ENCODE measurements around the gene KDM4B.

Gene KDM4B

DNA sequence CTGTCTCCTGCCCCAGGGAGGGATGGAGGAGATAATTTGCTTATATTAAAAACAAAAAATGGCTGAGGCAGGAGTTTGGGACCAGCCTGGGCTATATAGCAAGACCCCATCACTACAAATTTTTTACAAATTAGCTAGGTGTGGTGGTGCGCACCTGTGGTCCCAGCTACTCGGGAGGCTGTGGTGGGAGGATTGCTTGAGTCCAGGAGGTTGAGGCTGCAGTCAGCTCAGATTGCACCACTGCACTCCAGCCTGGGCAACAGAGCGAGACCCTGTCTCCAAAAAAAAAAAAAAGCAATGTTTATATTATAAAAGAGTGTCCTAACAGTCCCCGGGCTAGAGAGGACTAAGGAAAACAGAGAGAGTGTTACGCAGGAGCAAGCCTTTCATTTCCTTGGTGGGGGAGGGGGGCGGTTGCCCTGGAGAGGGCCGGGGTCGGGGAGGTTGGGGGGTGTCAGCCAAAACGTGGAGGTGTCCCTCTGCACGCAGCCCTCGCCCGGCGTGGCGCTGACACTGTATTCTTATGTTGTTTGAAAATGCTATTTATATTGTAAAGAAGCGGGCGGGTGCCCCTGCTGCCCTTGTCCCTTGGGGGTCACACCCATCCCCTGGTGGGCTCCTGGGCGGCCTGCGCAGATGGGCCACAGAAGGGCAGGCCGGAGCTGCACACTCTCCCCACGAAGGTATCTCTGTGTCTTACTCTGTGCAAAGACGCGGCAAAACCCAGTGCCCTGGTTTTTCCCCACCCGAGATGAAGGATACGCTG lies 184.0 kb downstream of the KDM4B start:
- CTCF ChIA-PET, result interaction anchor here (0.7 to 5.2 kb wide), 4 partner anchors 13 to 106 kb away, joined by 3 to 32 read pairs (median 4); no protein-coding TSS in a partner anchor
- peaks cover 0 to 12% (median 4%) of the 10 kb centered on the region in 4 experiments for H3K36me3 ChIP-seq (ENCODE audit: control insufficient read depth in 4 of 4, insufficient read depth in 4 of 4, low read length in 3 of 4)

DNA sequence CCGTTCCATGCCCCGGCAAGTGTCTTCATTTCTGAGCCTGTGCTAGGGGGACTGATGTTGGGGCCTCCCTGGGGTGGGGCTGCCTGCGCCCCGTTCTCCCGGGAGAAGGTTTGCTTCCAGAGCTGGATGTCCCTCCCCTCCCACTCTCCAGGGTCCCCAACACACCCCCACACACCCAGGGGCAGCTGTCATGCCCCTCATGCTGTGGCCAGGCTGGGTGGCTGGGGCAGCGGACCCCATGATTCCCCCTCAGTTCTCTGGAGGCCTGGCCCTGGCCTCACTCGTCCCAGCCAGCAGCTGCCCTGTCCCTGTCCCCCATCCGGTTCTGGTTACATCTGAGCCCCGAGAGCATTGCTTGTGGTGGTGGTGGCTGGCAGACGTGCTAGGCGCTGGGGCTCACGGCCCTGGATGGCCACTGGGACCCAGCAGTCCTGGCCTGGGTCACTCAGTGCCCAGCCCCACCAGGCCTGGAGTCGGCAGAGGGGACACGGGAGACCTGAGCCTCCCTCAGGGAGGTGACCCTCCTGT lies 184.8 kb downstream of the KDM4B start:
- CTCF ChIA-PET, result interaction anchor here (0.9 to 5.2 kb wide), 2 partner anchors 87 to 107 kb away, joined by 3 to 32 read pairs; no protein-coding TSS in a partner anchor
- Histone ChIP-seq H3K9me3 (ENCODE audit: control extremely low read depth in 1 of 5, control insufficient read depth in 4 of 5, insufficient read depth in 2 of 5, low read depth in 1 of 5, low read length in 4 of 5) (peaks cover 0 to 5% (median 0%) of the 10 kb centered on the region in 5 experiments), H3K27me3 (replicated peaks in 2 of 5; ENCODE audit: control insufficient read depth in 4 of 5, insufficient read depth in 5 of 5, low read length in 4 of 5) (no peaks in the 10 kb centered on the region), H3K36me3 (ENCODE audit: control insufficient read depth in 4 of 4, insufficient read depth in 4 of 4, low read length in 3 of 4) (peaks cover 0 to 7% (median 4%) of the 10 kb centered on the region in 4 experiments), H3K27ac (ENCODE audit: insufficient read depth in 1 of 2, low read depth in 1 of 2, low read length in 2 of 2, poor library complexity in 1 of 2, severe bottlenecking in 2 of 2) (no peak overlapping the region), H3K4me1 (ENCODE audit: control extremely low read depth in 1 of 4, control insufficient read depth in 4 of 4, insufficient read depth in 4 of 4, low read length in 3 of 4) (no peaks in the 10 kb centered on the region), H3K4me3 (ENCODE audit: control insufficient read depth in 1 of 7, extremely low read depth in 1 of 7, insufficient read depth in 4 of 7, low read depth in 2 of 7, low read length in 6 of 7) (no peak overlapping the region)
- no peak for DNase-seq
- 98% methylated on average over 14 of the region's 14 CpGs for WGBS (ENCODE audit: insufficient coverage)
- POLR2A ChIA-PET, result no interaction called here

More for the DNA sequence above, 184.0 kb downstream of the KDM4B start:
- DNase-seq, result no peak
- WGBS (ENCODE audit: insufficient coverage), result 98% methylated on average over 13 of the region's 24 CpGs
- POLR2A ChIA-PET, result interaction anchor here (0.6 kb wide), 2 partner anchors 270 to 1167 kb away, joined by 3 to 8 read pairs; no protein-coding TSS in a partner anchor
- no peak overlapping the region for H3K27ac ChIP-seq (ENCODE audit: insufficient read depth in 1 of 2, low read depth in 1 of 2, low read length in 2 of 2, poor library complexity in 1 of 2, severe bottlenecking in 2 of 2)
- peaks cover 0 to 4% (median 0%) of the 10 kb centered on the region in 5 experiments for H3K9me3 ChIP-seq (ENCODE audit: control extremely low read depth in 1 of 5, control insufficient read depth in 4 of 5, insufficient read depth in 2 of 5, low read depth in 1 of 5, low read length in 4 of 5)
- H3K4me3 ChIP-seq (ENCODE audit: control insufficient read depth in 1 of 7, extremely low read depth in 1 of 7, insufficient read depth in 4 of 7, low read depth in 2 of 7, low read length in 6 of 7), result no peak overlapping the region
- H3K4me1 ChIP-seq (ENCODE audit: control extremely low read depth in 1 of 4, control insufficient read depth in 4 of 4, insufficient read depth in 4 of 4, low read length in 3 of 4), result no peaks in the 10 kb centered on the region
- no peaks in the 10 kb centered on the region for H3K27me3 ChIP-seq (replicated peaks in 2 of 5; ENCODE audit: control insufficient read depth in 4 of 5, insufficient read depth in 5 of 5, low read length in 4 of 5)

DNA sequence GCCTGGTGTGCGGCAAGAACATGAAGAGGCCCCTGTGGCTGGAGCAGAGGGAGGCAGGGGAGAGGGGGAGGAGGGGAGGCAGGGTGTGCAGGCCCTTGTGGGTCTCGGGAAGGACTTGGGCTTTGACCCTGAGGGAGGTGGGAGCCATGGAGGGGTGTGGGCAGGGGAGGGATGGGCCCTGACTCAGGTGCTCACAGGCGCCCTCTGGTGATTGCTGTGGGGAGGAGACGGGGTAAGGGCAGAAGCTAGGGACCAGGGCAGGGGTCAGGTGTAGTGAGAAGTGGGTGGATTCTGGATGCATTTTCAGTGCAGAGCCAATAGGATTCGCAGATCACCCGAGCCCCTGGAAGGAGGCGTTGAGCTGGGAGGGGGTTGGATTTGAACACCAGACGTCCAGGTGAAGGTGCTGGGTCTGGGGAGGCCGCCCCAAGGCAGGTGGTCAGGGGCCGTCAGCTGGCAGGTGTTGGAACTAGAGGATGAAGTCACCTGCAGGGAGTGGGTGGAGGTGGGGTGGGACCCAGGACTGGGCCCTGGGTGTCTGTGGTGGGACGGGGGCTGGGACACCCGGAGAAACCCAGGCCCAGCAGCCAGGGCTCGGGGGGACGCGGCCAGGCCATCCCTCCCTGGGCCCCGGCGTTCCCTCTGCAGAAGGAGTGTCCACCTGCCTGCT lies 185.4 kb downstream of the KDM4B start:
- no peak overlapping the region for H3K4me3 ChIP-seq (ENCODE audit: control insufficient read depth in 1 of 7, extremely low read depth in 1 of 7, insufficient read depth in 4 of 7, low read depth in 2 of 7, low read length in 6 of 7)
- POLR2A ChIA-PET, result no interaction called here
- WGBS (ENCODE audit: insufficient coverage), result 83% methylated on average over 12 of the region's 17 CpGs
- H3K36me3 ChIP-seq (ENCODE audit: control insufficient read depth in 4 of 4, insufficient read depth in 4 of 4, low read length in 3 of 4), result peaks cover 0 to 4% (median 2%) of the 10 kb centered on the region in 4 experiments
- H3K27ac ChIP-seq (ENCODE audit: insufficient read depth in 1 of 2, low read depth in 1 of 2, low read length in 2 of 2, poor library complexity in 1 of 2, severe bottlenecking in 2 of 2), result no peak overlapping the region
- H3K27me3 ChIP-seq (replicated peaks in 2 of 5; ENCODE audit: control insufficient read depth in 4 of 5, insufficient read depth in 5 of 5, low read length in 4 of 5), result no peaks in the 10 kb centered on the region
- H3K4me1 ChIP-seq (ENCODE audit: control extremely low read depth in 1 of 4, control insufficient read depth in 4 of 4, insufficient read depth in 4 of 4, low read length in 3 of 4), result no peaks in the 10 kb centered on the region
- peak in 2 of 3 donors; percentile 39 to 53 for DNase-seq
- CTCF ChIA-PET, result interaction anchor here (0.6 to 5.2 kb wide), 5 partner anchors 88 to 1390 kb away, joined by 3 to 32 read pairs (median 4); no protein-coding TSS in a partner anchor
- peaks cover 0 to 9% (median 0%) of the 10 kb centered on the region in 5 experiments for H3K9me3 ChIP-seq (ENCODE audit: control extremely low read depth in 1 of 5, control insufficient read depth in 4 of 5, insufficient read depth in 2 of 5, low read depth in 1 of 5, low read length in 4 of 5)

DNA sequence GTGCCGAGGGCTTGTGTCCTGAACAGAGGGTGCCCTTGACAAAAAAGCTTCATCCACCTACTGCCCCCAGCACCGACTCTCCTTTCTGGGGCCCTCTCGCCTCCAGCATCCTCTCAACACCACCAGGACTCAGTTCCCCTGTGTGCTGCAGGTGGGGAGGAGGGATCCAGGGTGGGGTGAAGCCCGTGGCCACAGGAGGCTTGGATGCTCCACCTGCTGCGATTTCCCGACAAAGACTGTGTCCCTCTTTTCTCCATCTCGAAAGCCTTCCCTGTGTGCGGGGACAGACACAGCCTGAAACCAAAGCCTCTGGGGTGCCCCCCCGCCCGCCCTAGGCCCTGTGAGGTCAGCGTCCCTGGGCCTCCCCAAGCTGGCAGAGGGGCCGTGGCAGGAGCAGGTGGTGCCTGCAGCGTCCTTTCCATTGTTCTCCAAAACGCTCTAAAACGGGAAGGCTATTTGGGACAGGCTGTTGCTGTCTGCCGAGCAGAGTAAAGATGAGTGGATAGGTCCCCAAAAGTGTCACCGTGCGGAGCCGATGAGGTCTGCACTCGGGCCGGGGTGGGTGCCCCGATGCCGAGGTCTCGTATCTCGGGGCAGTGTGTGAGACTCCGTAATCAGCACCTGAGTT lies 186.0 kb downstream of the KDM4B start:
- Histone ChIP-seq H3K27me3 (replicated peaks in 2 of 5; ENCODE audit: control insufficient read depth in 4 of 5, insufficient read depth in 5 of 5, low read length in 4 of 5) (no peaks in the 10 kb centered on the region), H3K9me3 (ENCODE audit: control extremely low read depth in 1 of 5, control insufficient read depth in 4 of 5, insufficient read depth in 2 of 5, low read depth in 1 of 5, low read length in 4 of 5) (peaks cover 0 to 10% (median 0%) of the 10 kb centered on the region in 5 experiments), H3K4me3 (ENCODE audit: control insufficient read depth in 1 of 7, extremely low read depth in 1 of 7, insufficient read depth in 4 of 7, low read depth in 2 of 7, low read length in 6 of 7) (no peak overlapping the region), H3K4me1 (ENCODE audit: control extremely low read depth in 1 of 4, control insufficient read depth in 4 of 4, insufficient read depth in 4 of 4, low read length in 3 of 4) (no peaks in the 10 kb centered on the region), H3K36me3 (ENCODE audit: control insufficient read depth in 4 of 4, insufficient read depth in 4 of 4, low read length in 3 of 4) (peaks cover 0 to 4% (median 2%) of the 10 kb centered on the region in 4 experiments), H3K27ac (ENCODE audit: insufficient read depth in 1 of 2, low read depth in 1 of 2, low read length in 2 of 2, poor library complexity in 1 of 2, severe bottlenecking in 2 of 2) (no peak overlapping the region)
- WGBS (ENCODE audit: insufficient coverage), result 97% methylated on average over 15 of the region's 26 CpGs
- ChIA-PET CTCF (interaction anchor here (0.6 to 5.2 kb wide), 4 partner anchors 101 to 1391 kb away, joined by 3 to 32 read pairs (median 4); no protein-coding TSS in a partner anchor), POLR2A (no interaction called here)
- DNase-seq, result no peak

DNA sequence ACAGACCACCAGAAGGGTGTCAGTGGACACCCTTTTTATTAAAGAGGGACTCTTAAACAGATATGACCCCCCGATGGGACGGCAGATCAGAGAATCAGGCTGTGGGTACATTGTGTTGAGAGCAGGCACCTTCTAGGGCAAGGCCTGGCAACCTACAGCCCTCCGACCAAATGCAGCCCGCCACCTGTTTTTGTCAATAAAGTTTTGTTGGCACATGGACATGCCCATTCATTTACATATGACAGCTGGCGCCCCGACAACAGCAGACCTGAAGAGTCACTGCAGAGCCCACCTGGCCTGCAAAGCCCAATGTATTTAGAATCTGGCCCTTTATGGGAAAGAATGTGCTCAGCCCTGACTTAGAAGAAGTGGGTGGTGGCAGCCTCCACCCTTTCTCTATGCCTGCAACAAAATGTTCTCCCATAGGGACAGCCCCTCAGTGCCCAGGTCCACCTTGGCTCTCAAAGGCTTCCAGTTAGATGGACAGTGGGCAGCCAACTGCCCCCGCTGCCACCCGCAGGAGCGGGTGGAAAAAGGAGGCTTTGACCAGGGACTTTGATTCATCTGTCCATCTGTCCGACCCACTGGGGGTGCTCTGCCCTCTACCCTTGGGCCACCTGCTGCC lies 186.8 kb downstream of the KDM4B start:
- WGBS (ENCODE audit: insufficient coverage), result 96% methylated on average over 9 of the region's 10 CpGs
- no peak overlapping the region for H3K4me3 ChIP-seq (ENCODE audit: control insufficient read depth in 1 of 7, extremely low read depth in 1 of 7, insufficient read depth in 4 of 7, low read depth in 2 of 7, low read length in 6 of 7)
- peaks cover 0 to 4% (median 0%) of the 10 kb centered on the region in 4 experiments for H3K36me3 ChIP-seq (ENCODE audit: control insufficient read depth in 4 of 4, insufficient read depth in 4 of 4, low read length in 3 of 4)
- POLR2A ChIA-PET, result no interaction called here
- no peaks in the 10 kb centered on the region for H3K4me1 ChIP-seq (ENCODE audit: control extremely low read depth in 1 of 4, control insufficient read depth in 4 of 4, insufficient read depth in 4 of 4, low read length in 3 of 4)
- peaks cover 0 to 10% (median 0%) of the 10 kb centered on the region in 5 experiments for H3K9me3 ChIP-seq (ENCODE audit: control extremely low read depth in 1 of 5, control insufficient read depth in 4 of 5, insufficient read depth in 2 of 5, low read depth in 1 of 5, low read length in 4 of 5)
- CTCF ChIA-PET, result interaction anchor here (1.7 to 5.2 kb wide), 2 partner anchors 105 to 109 kb away, joined by 5 to 32 read pairs; no protein-coding TSS in a partner anchor
- H3K27ac ChIP-seq (ENCODE audit: insufficient read depth in 1 of 2, low read depth in 1 of 2, low read length in 2 of 2, poor library complexity in 1 of 2, severe bottlenecking in 2 of 2), result no peak overlapping the region
- no peaks in the 10 kb centered on the region for H3K27me3 ChIP-seq (replicated peaks in 2 of 5; ENCODE audit: control insufficient read depth in 4 of 5, insufficient read depth in 5 of 5, low read length in 4 of 5)
- DNase-seq, result no peak

DNA sequence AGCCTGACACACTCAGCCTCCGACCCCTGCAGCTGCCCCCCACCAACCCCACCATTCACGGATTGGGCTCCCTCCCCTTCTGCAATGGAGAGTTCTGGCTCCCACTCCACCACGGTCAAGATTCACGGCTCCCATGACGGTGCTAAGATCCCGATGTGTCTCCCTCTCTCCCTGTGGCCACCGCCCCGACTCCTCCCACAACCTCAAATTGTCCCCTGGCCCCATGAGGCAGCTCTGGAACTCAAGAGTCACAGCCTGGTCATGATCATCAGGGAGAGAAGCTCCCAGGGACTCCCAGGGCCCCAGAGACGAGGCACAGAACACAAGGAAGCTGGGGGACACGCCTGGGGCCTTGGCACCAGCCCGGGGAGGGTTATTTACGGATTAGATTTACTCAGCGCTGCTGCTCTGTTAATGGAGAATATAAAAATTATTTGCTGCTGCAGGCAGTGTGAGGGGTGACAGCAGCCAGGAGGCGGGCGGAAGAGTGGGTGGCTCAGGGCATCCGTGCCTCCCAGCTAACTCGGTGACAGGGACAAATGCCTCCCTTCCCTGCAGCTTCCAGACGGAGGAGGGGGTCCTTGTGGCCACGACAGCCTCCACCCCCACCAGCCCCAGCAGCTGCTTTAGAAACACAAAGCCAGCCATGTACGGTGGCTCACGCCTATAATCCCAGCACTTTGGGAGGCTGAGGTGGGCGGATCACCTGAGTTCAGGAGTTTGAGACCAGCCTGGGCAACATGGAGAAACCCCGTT lies 187.5 kb downstream of the KDM4B start:
- peaks cover 0 to 4% (median 0%) of the 10 kb centered on the region in 4 experiments for H3K36me3 ChIP-seq (ENCODE audit: control insufficient read depth in 4 of 4, insufficient read depth in 4 of 4, low read length in 3 of 4)
- no peak overlapping the region for H3K4me3 ChIP-seq (ENCODE audit: control insufficient read depth in 1 of 7, extremely low read depth in 1 of 7, insufficient read depth in 4 of 7, low read depth in 2 of 7, low read length in 6 of 7)
- H3K9me3 ChIP-seq (ENCODE audit: control extremely low read depth in 1 of 5, control insufficient read depth in 4 of 5, insufficient read depth in 2 of 5, low read depth in 1 of 5, low read length in 4 of 5), result peaks cover 0 to 10% (median 0%) of the 10 kb centered on the region in 5 experiments
- no peak overlapping the region for H3K27ac ChIP-seq (ENCODE audit: insufficient read depth in 1 of 2, low read depth in 1 of 2, low read length in 2 of 2, poor library complexity in 1 of 2, severe bottlenecking in 2 of 2)
- ChIA-PET POLR2A (no interaction called here), CTCF (interaction anchor here (5.2 kb wide), 1 partner anchor 109 kb away, joined by 32 read pairs; no protein-coding TSS in a partner anchor)
- 84% methylated on average over 11 of the region's 23 CpGs for WGBS (ENCODE audit: insufficient coverage)
- no peak for DNase-seq
- no peaks in the 10 kb centered on the region for H3K27me3 ChIP-seq (replicated peaks in 2 of 5; ENCODE audit: control insufficient read depth in 4 of 5, insufficient read depth in 5 of 5, low read length in 4 of 5)
- no peaks in the 10 kb centered on the region for H3K4me1 ChIP-seq (ENCODE audit: control extremely low read depth in 1 of 4, control insufficient read depth in 4 of 4, insufficient read depth in 4 of 4, low read length in 3 of 4)

Data from common myeloid progenitor, CD34-positive (primary cell).